SH-SY5Y (cell line): ENCODE data around the gene ARF3.

Experiments
- GATA2 ChIP-seq: IDR thresholded peaks from 2 replicates; pipeline ENCODE4 v1.6.1; 2011; ENCODE audit warnings: mild to moderate bottlenecking, low read depth, low read length
- GATA3 ChIP-seq: IDR thresholded peaks from 2 replicates; pipeline ENCODE4 v1.6.1; 2011; ENCODE audit warnings: low read depth, mild to moderate bottlenecking, low read length, moderate library complexity

- TF ChIP-seq GATA3 (no peak), GATA2 (no peak)
Measured at GRCh38 chr12:48994224-48995085, 37.2 kb upstream of the ARF3 start.
